Measurements from ENCODE around the gene CCT4.

Gene CCT4

GRCh38 chr2:61911510-61911909 lies 23.1 kb upstream of the CCT4 start:
- H3K27me3 ChIP-seq (ENCODE audit: control insufficient read depth in 2 of 2, insufficient read depth in 2 of 2, low read length in 2 of 2): no peaks in the 10 kb centered on the region
- H3K36me3 ChIP-seq (ENCODE audit: control insufficient read depth in 2 of 2, insufficient read depth in 2 of 2, low read length in 2 of 2): no peaks in the 10 kb centered on the region
- H3K9ac ChIP-seq (ENCODE audit: low read depth in 1 of 2, low read length in 2 of 2): no peak overlapping the region
- no peak overlapping the region for H3K4me3 ChIP-seq (ENCODE audit: low read length in 2 of 2)
- no peaks in the 10 kb centered on the region for H3K9me3 ChIP-seq (ENCODE audit: control insufficient read depth in 2 of 2, low read length in 2 of 2)
- H3K27ac ChIP-seq (ENCODE audit: low read depth in 2 of 2, low read length in 2 of 2): no peak overlapping the region
- H3K4me1 ChIP-seq (ENCODE audit: control insufficient read depth in 2 of 2, insufficient read depth in 2 of 2, low read length in 2 of 2): peaks cover 2 to 4% of the 10 kb centered on the region in 2 donors

GRCh38 chr2:61910603-61911002 lies 22.1 kb upstream of the CCT4 start:
- Histone ChIP-seq H3K36me3 (ENCODE audit: control insufficient read depth in 2 of 2, insufficient read depth in 2 of 2, low read length in 2 of 2) (no peaks in the 10 kb centered on the region), H3K27ac (ENCODE audit: low read depth in 2 of 2, low read length in 2 of 2) (no peak overlapping the region), H3K9me3 (ENCODE audit: control insufficient read depth in 2 of 2, low read length in 2 of 2) (no peaks in the 10 kb centered on the region), H3K4me1 (ENCODE audit: control insufficient read depth in 2 of 2, insufficient read depth in 2 of 2, low read length in 2 of 2) (peaks cover 2 to 4% of the 10 kb centered on the region in 2 donors), H3K9ac (ENCODE audit: low read depth in 1 of 2, low read length in 2 of 2) (no peak overlapping the region), H3K4me3 (ENCODE audit: low read length in 2 of 2) (no peak overlapping the region), H3K27me3 (ENCODE audit: control insufficient read depth in 2 of 2, insufficient read depth in 2 of 2, low read length in 2 of 2) (no peaks in the 10 kb centered on the region)

- H3K4me1 ChIP-seq (ENCODE audit: control insufficient read depth in 2 of 2, insufficient read depth in 2 of 2, low read length in 2 of 2): peaks cover 7 to 11% of the 10 kb centered on the region in 2 donors
- no peak overlapping the region for H3K27ac ChIP-seq (ENCODE audit: low read depth in 2 of 2, low read length in 2 of 2)
Observed at GRCh38 chr2:61909116-61909515, 20.7 kb upstream of the CCT4 start.

GRCh38 chr2:61906186-61906470 lies 17.7 kb upstream of the CCT4 start:
- Histone ChIP-seq H3K4me1 (ENCODE audit: control insufficient read depth in 2 of 2, insufficient read depth in 2 of 2, low read length in 2 of 2) (peaks cover 7 to 11% of the 10 kb centered on the region in 2 donors), H3K4me3 (ENCODE audit: low read length in 2 of 2) (peak overlapping the region; percentile 95 to 97), H3K27me3 (ENCODE audit: control insufficient read depth in 2 of 2, insufficient read depth in 2 of 2, low read length in 2 of 2) (no peaks in the 10 kb centered on the region), H3K9me3 (ENCODE audit: control insufficient read depth in 2 of 2, low read length in 2 of 2) (no peaks in the 10 kb centered on the region), H3K9ac (ENCODE audit: low read depth in 1 of 2, low read length in 2 of 2) (peak overlapping the region; percentile 85 to 89), H3K27ac (ENCODE audit: low read depth in 2 of 2, low read length in 2 of 2) (no peak overlapping the region), H3K36me3 (ENCODE audit: control insufficient read depth in 2 of 2, insufficient read depth in 2 of 2, low read length in 2 of 2) (no peaks in the 10 kb centered on the region)

More at GRCh38 chr2:61909116-61909515, 20.7 kb upstream of the CCT4 start:
- no peaks in the 10 kb centered on the region for H3K9me3 ChIP-seq (ENCODE audit: control insufficient read depth in 2 of 2, low read length in 2 of 2)
- no peaks in the 10 kb centered on the region for H3K27me3 ChIP-seq (ENCODE audit: control insufficient read depth in 2 of 2, insufficient read depth in 2 of 2, low read length in 2 of 2)
- no peak overlapping the region for H3K9ac ChIP-seq (ENCODE audit: low read depth in 1 of 2, low read length in 2 of 2)
- no peak overlapping the region for H3K4me3 ChIP-seq (ENCODE audit: low read length in 2 of 2)
- H3K36me3 ChIP-seq (ENCODE audit: control insufficient read depth in 2 of 2, insufficient read depth in 2 of 2, low read length in 2 of 2): no peaks in the 10 kb centered on the region

- peaks cover 7 to 11% of the 10 kb centered on the region in 2 donors for H3K4me1 ChIP-seq (ENCODE audit: control insufficient read depth in 2 of 2, insufficient read depth in 2 of 2, low read length in 2 of 2)
- peak within 1 kb of the TSS in 1 of 2 donors; percentile 28 for H3K27ac ChIP-seq (ENCODE audit: low read depth in 2 of 2, low read length in 2 of 2)
- H3K9me3 ChIP-seq (ENCODE audit: control insufficient read depth in 2 of 2, low read length in 2 of 2): no peaks in the 10 kb centered on the region
- H3K36me3 ChIP-seq (ENCODE audit: control insufficient read depth in 2 of 2, insufficient read depth in 2 of 2, low read length in 2 of 2): no peaks in the 10 kb centered on the region
- H3K9ac ChIP-seq (ENCODE audit: low read depth in 1 of 2, low read length in 2 of 2): peak within 1 kb of the TSS; percentile 85 to 89
- H3K4me3 ChIP-seq (ENCODE audit: low read length in 2 of 2): peak within 1 kb of the TSS; percentile 95 to 97
- no peaks in the 10 kb centered on the region for H3K27me3 ChIP-seq (ENCODE audit: control insufficient read depth in 2 of 2, insufficient read depth in 2 of 2, low read length in 2 of 2)
Observed at GRCh38 chr2:61905372-61906185, 17.1 kb upstream of the CCT4 start, which contains the start of gene COMMD1. Gene COMMD1, plus strand, starts transcription at chr2:61905674. Its CDS starts 5 bp downstream, at chr2:61905679.

- Histone ChIP-seq H3K36me3 (ENCODE audit: control insufficient read depth in 2 of 2, insufficient read depth in 2 of 2, low read length in 2 of 2) (no peaks in the 10 kb centered on the region), H3K4me1 (ENCODE audit: control insufficient read depth in 2 of 2, insufficient read depth in 2 of 2, low read length in 2 of 2) (peaks cover 3 to 6% of the 10 kb centered on the region in 2 donors), H3K9me3 (ENCODE audit: control insufficient read depth in 2 of 2, low read length in 2 of 2) (no peaks in the 10 kb centered on the region), H3K27me3 (ENCODE audit: control insufficient read depth in 2 of 2, insufficient read depth in 2 of 2, low read length in 2 of 2) (no peaks in the 10 kb centered on the region), H3K9ac (ENCODE audit: low read depth in 1 of 2, low read length in 2 of 2) (no peak overlapping the region), H3K4me3 (ENCODE audit: low read length in 2 of 2) (no peak overlapping the region), H3K27ac (ENCODE audit: low read depth in 2 of 2, low read length in 2 of 2) (no peak overlapping the region)
Observed at GRCh38 chr2:61900281-61900680, 11.8 kb upstream of the CCT4 start.

GRCh38 chr2:61898810-61899209 lies 10.4 kb upstream of the CCT4 start:
- Histone ChIP-seq H3K27ac (ENCODE audit: low read depth in 2 of 2, low read length in 2 of 2) (no peak overlapping the region), H3K4me1 (ENCODE audit: control insufficient read depth in 2 of 2, insufficient read depth in 2 of 2, low read length in 2 of 2) (no peaks in the 10 kb centered on the region), H3K4me3 (ENCODE audit: low read length in 2 of 2) (no peak overlapping the region), H3K9me3 (ENCODE audit: control insufficient read depth in 2 of 2, low read length in 2 of 2) (no peaks in the 10 kb centered on the region), H3K36me3 (ENCODE audit: control insufficient read depth in 2 of 2, insufficient read depth in 2 of 2, low read length in 2 of 2) (no peaks in the 10 kb centered on the region), H3K27me3 (ENCODE audit: control insufficient read depth in 2 of 2, insufficient read depth in 2 of 2, low read length in 2 of 2) (no peaks in the 10 kb centered on the region), H3K9ac (ENCODE audit: low read depth in 1 of 2, low read length in 2 of 2) (no peak overlapping the region)

GRCh38 chr2:61887717-61888266 lies 664 bp downstream of the CCT4 start:
- Histone ChIP-seq H3K36me3 (ENCODE audit: control insufficient read depth in 2 of 2, insufficient read depth in 2 of 2, low read length in 2 of 2) (peaks cover 11 to 20% of the 10 kb centered on the region in 2 donors), H3K9ac (ENCODE audit: low read depth in 1 of 2, low read length in 2 of 2) (peak overlapping the region; percentile 85 to 97), H3K4me3 (ENCODE audit: low read length in 2 of 2) (peak overlapping the region; percentile 85 to 90), H3K9me3 (ENCODE audit: control insufficient read depth in 2 of 2, low read length in 2 of 2) (no peaks in the 10 kb centered on the region), H3K4me1 (ENCODE audit: control insufficient read depth in 2 of 2, insufficient read depth in 2 of 2, low read length in 2 of 2) (peaks cover 6 to 13% of the 10 kb centered on the region in 2 donors), H3K27ac (ENCODE audit: low read depth in 2 of 2, low read length in 2 of 2) (peak overlapping the region; percentile 95 to 97), H3K27me3 (ENCODE audit: control insufficient read depth in 2 of 2, insufficient read depth in 2 of 2, low read length in 2 of 2) (no peaks in the 10 kb centered on the region)

GRCh38 chr2:61885896-61886603 lies 2.4 kb downstream of the CCT4 start:
- Histone ChIP-seq H3K36me3 (ENCODE audit: control insufficient read depth in 2 of 2, insufficient read depth in 2 of 2, low read length in 2 of 2) (peaks cover 16 to 31% of the 10 kb centered on the region in 2 donors), H3K4me3 (ENCODE audit: low read length in 2 of 2) (peak overlapping the region in 1 of 2 donors; percentile 26)

GRCh38 chr2:61882850-61883249 lies 5.6 kb downstream of the CCT4 start:
- H3K9ac ChIP-seq (ENCODE audit: low read depth in 1 of 2, low read length in 2 of 2): no peak overlapping the region
- no peak overlapping the region for H3K27ac ChIP-seq (ENCODE audit: low read depth in 2 of 2, low read length in 2 of 2)
- H3K9me3 ChIP-seq (ENCODE audit: control insufficient read depth in 2 of 2, low read length in 2 of 2): no peaks in the 10 kb centered on the region
- H3K4me3 ChIP-seq (ENCODE audit: low read length in 2 of 2): no peak overlapping the region
- H3K4me1 ChIP-seq (ENCODE audit: control insufficient read depth in 2 of 2, insufficient read depth in 2 of 2, low read length in 2 of 2): peaks cover 6 to 13% of the 10 kb centered on the region in 2 donors
- no peaks in the 10 kb centered on the region for H3K27me3 ChIP-seq (ENCODE audit: control insufficient read depth in 2 of 2, insufficient read depth in 2 of 2, low read length in 2 of 2)
- H3K36me3 ChIP-seq (ENCODE audit: control insufficient read depth in 2 of 2, insufficient read depth in 2 of 2, low read length in 2 of 2): peaks cover 34 to 52% of the 10 kb centered on the region in 2 donors

More at GRCh38 chr2:61885896-61886603, 2.4 kb downstream of the CCT4 start:
- Histone ChIP-seq H3K27me3 (ENCODE audit: control insufficient read depth in 2 of 2, insufficient read depth in 2 of 2, low read length in 2 of 2) (no peaks in the 10 kb centered on the region), H3K9ac (ENCODE audit: low read depth in 1 of 2, low read length in 2 of 2) (no peak overlapping the region), H3K27ac (ENCODE audit: low read depth in 2 of 2, low read length in 2 of 2) (no peak overlapping the region), H3K4me1 (ENCODE audit: control insufficient read depth in 2 of 2, insufficient read depth in 2 of 2, low read length in 2 of 2) (peaks cover 6 to 13% of the 10 kb centered on the region in 2 donors), H3K9me3 (ENCODE audit: control insufficient read depth in 2 of 2, low read length in 2 of 2) (no peaks in the 10 kb centered on the region)
